SKM-1 treated with dmso at 0.1 percent for 144 hours (cell line): ENCODE data around the gene DTX2.
"Not testable (repeated sequence)": the region's sequence is repeated elsewhere in the genome, so short reads cannot be mapped to it uniquely, and the experiment has no call there.

ENCODE experiments used
- DNase-seq: peaks from one replicate; lab custom pipeline; 2025; ENCODE audit not compliant: unreplicated experiment; lab: John Stamatoyannopoulos, UW

The DTX2 gene

GRCh38 chr7:76511200-76511910, 49.8 kb downstream of the DTX2 start:
- not testable (repeated sequence) for DNase-seq

- not testable (repeated sequence) for DNase-seq
Measured at GRCh38 chr7:76511911-76512885, 50.7 kb downstream of the DTX2 start.

GRCh38 chr7:76512941-76513816, 51.7 kb downstream of the DTX2 start:
- DNase-seq = peak; percentile 6

GRCh38 chr7:76513817-76514799, 52.6 kb downstream of the DTX2 start:
- DNase-seq = no peak

GRCh38 chr7:76514926-76515771, 53.6 kb downstream of the DTX2 start:
- no peak for DNase-seq

GRCh38 chr7:76515999-76516443, 54.5 kb downstream of the DTX2 start:
- DNase-seq = peak; percentile 48

- not testable (repeated sequence) for DNase-seq
Measured at GRCh38 chr7:76516932-76517331, 55.4 kb downstream of the DTX2 start.

- not testable (repeated sequence) for DNase-seq
Measured at GRCh38 chr7:76526183-76526582, 64.7 kb downstream of the DTX2 start.

- DNase-seq = not testable (repeated sequence)
Measured at GRCh38 chr7:76531643-76532042, 70.1 kb downstream of the DTX2 start.

- DNase-seq = not testable (repeated sequence)
Measured at GRCh38 chr7:76543197-76543596, 81.7 kb downstream of the DTX2 start, which contains the start of gene SPDYE16. TSS of gene SPDYE16 (minus strand) at chr7:76543297. CDS start at chr7:76541459, 1,838 bp downstream.

GRCh38 chr7:76549025-76549854, 87.7 kb downstream of the DTX2 start:
- peak; percentile 87 for DNase-seq

- DNase-seq = not testable (repeated sequence)
Measured at GRCh38 chr7:76549855-76550248, 88.3 kb downstream of the DTX2 start.

- not testable (repeated sequence) for DNase-seq
Measured at GRCh38 chr7:76551992-76552391, 90.5 kb downstream of the DTX2 start.
